ENCODE results near the gene BRMS1.
"Not testable (repeated sequence)": the region's sequence is repeated elsewhere in the genome, so short reads cannot be mapped to it uniquely, and the experiment has no call there.

BRMS1 gene

DNA sequence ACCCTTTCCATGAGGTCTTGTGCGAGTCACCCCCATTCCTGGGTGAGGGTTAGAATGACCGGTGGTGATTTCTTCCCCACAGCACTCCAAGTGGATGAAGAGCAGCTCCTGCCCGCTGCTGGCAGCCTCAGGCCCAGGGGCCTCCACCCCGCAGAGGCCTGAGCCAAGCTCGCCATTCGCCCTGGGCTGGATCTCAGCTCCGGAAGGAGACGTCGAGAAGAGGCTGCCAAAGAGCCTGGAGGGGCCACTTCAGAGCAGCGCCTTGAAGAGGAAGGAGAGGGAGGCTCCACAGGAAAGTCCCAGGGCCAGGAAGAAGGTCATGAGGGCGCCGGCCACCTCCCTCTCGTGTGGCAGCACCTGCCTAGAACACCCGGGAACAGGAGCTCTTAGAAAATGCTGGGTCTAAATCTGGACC lies 18.3 kb upstream of the BRMS1 start:
- no peak for DNase-seq (ENCODE audit: low read depth in 2 of 2)

DNA sequence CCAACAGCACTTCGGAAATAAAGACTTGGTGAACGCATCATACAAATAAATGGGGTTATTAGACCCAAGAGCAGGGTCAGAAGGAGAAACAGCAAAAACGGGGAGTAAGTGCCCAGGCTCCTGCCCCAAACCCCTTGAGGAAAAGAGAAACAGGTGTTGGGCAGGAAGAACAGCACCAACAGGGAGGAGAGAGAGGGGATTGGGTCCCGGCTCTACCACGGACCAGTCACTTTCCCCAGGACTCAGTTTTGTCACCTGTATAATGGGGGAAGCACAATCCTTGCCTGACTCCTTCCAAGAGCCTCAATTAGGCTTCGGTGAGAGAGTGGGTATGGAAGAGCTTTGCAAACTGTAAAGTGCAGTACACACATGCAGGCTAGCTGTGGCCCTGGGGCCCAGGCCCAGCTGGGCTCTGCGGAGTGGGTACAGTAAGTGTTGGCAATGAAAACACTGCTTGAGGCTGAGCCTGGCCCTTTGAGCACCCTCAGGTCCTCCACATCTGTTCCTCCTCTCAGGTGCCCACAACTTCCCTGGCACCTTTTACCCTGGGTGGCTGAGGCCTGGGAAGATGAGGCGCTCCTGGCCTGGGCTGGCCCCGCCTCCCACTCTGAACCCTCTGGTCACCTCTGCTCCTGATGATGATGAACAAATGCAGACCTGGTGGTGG lies 17.7 kb upstream of the BRMS1 start:
- no peak for DNase-seq (ENCODE audit: low read depth in 2 of 2)

DNA sequence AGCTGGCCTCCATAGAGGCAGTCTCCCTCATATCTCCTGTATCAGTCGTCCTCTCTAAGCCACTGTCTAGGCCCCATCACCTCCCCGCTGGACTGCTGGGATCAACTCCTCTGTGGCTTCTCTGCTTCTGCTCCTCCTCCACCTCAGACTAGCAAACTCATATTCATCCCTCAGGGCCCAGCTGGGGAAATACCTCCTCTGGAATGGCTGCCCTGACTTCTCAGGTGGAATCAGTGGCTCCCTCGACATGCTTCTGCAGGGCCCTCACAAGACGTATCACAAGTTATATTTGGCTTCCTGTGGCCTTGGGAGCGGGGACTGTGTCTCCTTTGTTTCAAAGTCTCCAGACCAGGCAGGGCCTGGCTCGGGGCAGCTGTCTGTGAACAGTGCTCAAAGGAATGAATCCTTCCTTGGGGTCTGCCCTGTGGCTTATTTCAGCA lies 16.6 kb upstream of the BRMS1 start:
- DNase-seq (ENCODE audit: low read depth in 2 of 2) = no peak

DNA sequence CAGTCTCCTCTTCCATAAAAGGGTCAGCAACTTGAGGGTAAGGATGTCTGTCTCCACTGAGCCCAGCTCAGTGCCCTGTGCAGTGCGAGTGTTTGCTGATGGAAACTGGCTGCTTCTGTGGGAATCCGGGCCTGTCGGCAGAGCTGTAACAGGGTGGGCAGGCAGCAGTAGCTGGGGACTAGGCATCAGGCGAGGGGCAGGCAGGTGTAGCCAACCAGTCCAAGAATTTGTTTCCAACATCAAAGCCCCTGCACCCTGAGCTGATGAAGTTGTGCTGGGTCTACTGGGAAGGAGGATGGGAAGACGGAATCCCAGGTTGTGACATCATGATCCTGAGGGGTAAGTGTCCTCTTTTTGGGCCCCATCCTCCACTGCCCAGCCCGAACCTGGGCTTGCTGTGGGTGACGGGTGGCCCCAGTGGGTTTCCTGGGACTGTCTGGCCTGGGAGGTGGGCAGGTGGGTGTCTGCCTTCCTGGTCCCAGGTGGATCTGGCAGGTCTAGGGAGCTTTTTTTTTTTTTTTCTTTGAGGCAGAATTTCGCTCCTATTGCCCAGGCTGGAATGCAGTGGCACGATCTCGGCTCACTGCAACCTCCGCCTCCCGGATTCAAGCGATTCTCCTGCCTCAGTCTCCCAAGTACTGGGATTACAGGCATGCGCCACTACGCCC lies 15.6 kb upstream of the BRMS1 start:
- no peak for DNase-seq (ENCODE audit: low read depth in 2 of 2)

DNA sequence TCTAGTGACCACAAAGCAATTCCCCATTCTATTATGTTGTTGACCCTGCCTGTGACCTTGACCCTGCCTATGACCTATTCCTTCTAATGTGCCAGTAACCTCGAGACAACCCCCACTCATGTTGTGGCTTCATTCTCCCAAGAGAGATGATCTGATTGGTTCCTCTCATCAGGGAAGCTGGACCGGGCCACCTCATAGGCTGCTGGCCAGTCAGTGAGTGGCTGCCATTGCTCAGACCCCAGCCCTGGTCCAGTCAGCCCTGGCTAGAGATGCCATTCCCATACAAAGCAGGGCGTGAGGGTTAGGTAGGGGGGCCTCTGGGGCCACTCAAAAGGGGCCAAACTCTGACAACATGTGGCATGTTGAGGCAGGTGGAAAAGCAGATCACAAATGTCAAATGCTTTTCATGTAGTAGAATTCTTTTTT lies 14.8 kb upstream of the BRMS1 start:
- no peak for DNase-seq (ENCODE audit: low read depth in 2 of 2)

DNA sequence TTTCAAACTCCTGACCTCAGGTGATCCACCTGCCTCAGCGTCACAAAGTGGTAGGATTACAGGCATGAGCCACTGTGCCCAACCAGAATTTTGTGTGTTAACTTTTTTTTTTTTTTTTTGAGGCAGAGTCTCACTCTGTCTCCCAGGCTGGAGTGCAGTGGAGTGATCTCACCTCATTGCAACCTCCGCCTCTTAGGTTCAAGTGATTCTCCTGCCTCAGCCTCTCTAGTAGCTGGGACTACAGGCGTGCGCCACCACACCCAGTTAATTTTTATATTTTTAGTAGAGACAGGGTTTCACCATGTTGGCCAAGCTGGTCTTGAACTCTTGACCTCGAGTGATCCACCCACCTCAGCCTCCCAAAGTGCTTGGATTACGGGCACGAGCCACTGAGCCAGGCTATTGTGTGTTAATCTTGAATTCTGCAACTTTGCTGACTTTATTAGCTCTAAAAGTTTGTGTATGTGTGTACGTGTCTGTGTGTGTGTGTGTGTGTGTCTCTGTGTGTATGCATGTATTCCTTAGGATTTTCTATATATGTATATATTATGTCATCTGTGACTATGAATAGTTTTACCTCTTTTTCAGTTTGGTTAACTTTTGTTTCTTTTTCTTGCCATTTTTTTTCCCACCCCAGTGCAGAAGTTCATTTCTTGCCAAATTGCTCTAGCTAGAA lies 5.8 kb upstream of the BRMS1 start:
- DNase-seq (ENCODE audit: low read depth in 2 of 2) = not testable (repeated sequence)

DNA sequence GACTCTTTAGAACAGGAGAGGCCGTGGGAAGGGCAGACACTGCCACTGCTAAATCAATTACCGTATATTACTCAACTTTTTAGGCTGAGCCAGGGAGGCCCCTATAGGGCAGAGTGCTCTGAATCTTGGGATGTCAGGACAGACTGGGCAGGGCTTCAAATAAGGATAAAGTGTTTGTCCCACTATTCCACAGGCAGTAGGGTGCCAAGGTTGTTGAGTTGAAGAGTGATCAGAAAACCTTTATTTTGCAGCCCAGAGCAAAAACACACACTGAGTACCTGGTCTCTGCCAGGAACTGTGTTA lies 4.1 kb upstream of the BRMS1 start:
- DNase-seq (ENCODE audit: low read depth in 2 of 2) = no peak

DNA sequence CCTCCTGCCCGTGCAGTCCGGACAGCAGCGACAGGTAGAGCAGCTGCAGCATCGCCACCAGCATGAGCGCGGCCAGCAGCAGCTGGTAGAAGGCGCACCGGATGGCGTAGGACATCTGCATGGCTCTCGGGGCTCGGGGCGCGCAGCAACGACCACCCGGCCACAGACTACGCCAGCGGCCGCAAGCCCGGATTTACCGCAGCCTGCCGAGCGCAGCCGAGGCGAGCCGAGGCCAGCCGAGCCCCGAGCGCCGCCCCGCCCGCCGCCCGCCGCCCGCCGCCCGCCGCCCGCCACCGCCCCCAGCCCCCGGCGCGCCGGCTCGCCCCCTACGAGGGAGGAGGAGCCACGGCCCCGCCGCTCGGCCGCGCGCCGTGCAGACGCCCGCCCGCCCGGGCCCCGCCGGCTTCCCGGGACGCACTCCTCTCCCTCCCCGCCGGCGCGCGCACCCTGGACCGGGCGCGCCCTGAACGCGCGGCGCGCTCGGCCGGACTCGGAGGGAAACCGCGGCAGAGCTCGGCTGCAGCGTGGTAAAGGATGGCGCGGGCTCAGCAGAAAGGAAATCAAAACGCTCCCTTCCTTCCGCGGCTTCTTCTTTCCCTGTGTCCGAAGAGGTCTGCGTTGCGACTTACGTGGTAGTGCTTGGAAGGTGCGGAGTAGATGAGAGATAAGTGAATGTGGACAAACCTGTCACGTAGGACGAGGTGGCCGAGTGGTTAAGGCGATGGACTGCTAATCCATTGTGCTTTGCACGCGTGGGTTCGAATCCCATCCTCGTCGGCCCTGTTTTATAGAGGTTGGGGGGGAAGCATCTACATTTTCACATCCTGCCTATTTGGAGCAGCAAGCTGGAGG lies 2.7 kb upstream of the BRMS1 start, which contains the start of gene B4GAT1:
Gene B4GAT1 (minus strand): TSS at position 205 of the 852 bp plus-strand sequence. CDS start 84 bp downstream, at position 121.
- peak; percentile 64 to 72 for DNase-seq (ENCODE audit: low read depth in 2 of 2)

DNA sequence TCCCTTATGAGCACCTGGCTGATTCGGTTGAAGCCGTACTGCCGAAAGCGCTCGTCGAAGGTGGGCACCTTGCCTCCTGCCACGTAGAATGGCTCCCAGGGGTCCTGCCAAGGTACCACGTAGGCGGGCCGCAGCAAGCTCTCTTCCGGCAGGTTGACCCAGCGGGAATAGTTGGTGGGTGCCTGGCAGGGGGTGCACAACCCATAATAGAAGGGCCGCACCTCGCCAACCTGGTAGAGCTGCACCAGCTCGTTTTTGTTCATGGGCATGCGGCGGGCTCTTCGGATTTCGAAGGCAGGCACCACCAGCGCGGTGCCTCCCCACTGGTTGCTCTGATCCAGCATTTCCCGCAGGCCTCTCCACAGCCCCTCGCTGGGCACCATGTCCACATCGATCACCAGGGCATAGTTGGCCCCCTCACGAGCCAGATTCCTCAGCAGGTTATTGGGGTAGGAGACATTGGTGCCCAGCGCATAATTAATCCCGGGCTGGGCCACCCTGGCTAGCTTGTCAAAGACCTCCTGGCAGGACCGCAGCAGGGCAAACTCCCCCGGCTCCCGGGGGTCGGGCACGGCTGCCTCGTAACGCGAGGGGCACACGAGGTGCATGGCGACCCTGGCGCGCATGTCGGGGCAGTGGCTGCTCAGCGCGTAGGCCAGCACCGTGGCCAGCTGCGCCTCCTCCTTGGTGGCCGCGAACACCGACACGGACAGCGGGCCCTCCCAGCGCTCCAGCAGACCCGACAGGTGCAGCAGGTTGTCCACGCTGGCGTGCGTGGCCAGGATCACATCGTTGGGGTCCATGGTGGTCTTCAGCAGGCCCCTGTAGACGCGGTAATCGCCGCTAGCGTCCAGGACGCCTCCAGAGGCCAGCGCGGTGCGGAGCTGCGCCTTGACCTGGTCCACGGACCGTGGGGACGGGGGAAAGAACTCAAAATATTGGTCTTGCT lies 1.8 kb upstream of the BRMS1 start:
- DNase-seq (ENCODE audit: low read depth in 2 of 2) = no peak

DNA sequence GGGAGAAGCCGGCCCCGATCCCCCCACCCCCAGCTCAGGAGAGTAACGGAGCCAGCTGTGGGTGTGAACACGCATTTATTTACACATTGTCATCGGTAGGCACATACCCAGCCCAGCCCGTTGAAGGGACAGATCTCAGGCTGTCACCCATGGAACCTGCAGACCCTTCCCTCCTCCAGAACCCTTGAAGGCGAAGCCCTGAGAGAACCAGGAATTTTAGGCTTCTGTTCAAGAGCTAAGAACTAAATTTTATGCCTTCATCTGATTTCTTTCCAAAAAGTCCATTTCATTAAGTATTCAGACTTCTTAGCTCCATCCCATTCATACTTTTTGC lies 379 bp upstream of the BRMS1 start:
- no peak for DNase-seq (ENCODE audit: low read depth in 2 of 2)

DNA sequence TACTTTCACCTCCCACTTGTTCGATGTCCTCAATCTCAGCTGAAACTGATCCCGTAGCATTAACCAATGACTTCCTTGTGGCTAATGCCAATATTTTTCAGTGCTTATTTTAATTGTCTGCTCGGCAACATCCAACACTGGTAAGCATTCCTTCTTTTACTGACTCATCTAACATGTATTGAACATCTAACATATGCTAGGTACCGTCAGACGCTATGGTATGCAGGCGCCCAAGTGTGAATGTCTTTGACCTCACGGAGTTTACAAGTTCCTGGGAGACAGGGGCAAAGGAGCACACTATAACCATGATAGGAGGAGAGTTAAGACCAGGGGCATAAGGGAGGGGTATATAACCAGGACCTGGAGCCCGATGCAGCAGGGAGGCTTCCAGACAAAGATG lies 1.7 kb downstream of the BRMS1 start:
- DNase-seq (ENCODE audit: low read depth in 2 of 2) = no peak

DNA sequence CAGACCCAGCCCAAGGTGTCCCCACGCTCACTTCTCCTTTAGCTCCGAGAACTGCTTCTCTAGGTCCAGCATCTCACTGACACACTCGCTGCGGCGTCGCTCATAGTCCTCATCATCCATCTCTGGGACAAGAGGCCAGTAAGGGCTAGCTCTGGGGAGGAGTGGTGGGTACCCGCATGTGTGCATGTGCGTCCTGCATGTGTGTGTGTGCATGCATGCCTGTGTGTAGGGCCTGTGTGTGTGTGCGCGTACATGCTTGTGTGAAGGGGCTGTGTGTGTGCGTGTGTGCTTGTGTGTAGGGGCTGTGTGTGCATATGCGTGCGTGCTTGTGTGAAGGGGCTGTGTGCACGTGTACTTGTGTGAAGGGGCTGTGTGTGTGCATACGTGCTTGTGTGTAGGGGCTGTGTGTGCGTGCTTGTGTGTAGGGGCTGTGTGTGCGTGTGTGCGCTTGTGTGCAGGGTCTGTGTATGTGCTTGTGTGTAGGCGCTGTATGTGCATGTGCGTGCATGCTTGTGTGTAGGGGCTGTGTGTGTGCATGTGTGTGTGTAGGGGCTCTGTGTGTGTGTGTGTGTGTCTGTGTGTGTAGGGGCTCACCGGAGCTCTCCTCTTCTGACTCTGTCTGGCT lies 3.3 kb downstream of the BRMS1 start:
- DNase-seq (ENCODE audit: low read depth in 2 of 2) = no peak

DNA sequence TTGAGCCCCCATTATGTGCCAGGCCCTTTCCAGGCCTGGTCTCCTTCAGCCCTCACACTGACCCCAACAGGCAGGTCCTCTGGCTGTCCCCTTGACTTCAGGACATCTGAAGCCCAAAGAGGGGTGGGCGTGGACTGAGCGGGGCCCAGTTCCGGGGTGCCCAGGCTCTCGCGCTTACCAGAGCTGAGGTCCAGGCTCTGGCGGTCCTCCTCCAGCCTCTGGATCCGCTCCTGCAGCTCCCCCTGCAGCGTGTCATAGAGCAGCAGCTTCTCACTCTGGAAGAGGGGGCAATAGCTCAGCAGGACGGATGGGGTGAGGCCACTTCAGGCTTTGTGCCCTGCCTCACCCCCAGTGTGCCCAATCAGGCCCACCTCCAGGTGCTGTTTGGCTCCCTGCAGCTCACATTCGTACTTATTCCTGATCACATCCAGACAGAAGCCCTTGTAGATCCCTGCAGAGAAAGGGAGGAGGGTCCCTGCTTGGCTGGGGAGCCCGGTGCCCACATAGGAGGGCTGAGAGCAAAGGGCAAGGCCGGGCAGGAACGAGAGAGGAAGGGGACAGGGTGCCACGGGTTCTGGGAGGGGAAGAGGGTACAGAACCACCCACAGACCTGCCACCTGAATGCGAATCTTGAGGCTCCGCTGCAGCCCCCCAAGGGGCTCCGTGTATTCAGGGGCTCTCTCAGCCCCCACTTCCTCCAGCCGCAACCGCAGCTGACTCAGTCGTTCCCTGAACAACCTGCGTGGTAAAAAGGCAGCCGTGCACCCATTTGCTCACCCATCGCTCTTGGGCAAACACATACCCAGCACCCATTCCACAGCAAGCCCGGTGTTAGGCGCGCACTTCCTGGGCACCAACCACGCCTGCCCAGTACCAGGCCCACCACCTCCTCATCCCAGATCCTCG lies 4.1 kb downstream of the BRMS1 start:
- DNase-seq (ENCODE audit: low read depth in 2 of 2) = no peak

DNA sequence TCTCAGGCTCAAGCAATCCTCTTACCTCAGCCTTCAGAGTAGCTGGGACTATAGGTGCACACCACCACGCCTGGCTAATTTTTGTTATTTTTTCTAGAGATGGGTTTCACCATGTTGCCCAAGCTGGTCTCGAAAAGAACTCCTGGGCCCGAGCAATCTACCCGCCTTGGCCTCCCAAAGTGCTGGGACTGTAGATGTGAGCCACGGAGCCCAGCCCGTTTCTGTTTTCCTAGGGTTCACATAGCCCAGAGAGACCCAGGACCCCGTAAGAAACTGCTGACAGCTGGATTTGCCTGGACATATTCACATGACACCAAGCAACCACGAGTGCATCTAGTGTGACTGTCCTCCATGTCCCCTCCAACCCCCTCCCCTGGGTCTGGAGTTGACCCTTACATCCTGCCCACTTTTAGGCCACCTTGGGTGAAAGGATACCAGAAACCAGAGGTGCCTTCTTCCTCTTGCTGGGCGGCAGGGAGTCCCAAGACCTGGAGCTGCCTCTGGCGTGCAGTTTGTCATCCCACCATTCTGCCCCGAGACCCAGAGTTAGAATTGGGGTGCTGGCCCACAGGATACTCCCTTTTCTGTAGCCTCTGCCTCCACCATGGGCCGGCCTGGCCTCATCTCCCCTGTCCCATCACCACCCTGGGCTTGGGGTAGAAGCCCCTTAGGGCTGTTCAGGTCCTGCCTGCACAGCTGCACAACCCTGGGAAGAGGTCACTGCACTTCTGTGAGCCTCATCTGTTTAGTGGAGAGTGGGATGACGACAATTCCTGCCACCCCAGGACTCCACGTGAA lies 5.0 kb downstream of the BRMS1 start:
- no peak for DNase-seq (ENCODE audit: low read depth in 2 of 2)

DNA sequence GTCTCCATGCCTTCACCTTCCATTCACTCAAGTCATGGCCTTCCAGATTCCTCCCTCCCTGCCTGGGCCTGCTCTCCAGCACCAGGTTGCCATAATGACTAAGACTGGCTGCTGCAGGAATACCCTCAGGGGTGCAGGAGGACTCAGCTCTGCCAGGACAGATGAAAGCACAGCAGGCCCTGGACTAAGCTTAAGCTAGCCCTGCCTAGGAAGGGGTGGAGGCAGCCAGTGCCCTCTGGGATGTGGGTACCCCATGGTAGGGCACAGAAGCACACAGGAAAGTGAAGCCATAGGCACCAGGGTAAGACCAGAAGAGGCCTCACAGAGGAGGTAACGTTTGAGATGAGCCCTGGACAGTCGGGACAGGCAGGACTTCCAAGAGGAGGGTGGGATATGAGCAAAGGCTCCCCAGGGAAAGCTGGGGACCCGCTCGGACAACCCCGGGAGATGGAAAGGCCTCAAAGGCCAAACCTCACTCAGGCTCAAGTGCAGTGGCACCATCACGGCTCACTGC lies 5.7 kb downstream of the BRMS1 start:
- no peak for DNase-seq (ENCODE audit: low read depth in 2 of 2)

DNA sequence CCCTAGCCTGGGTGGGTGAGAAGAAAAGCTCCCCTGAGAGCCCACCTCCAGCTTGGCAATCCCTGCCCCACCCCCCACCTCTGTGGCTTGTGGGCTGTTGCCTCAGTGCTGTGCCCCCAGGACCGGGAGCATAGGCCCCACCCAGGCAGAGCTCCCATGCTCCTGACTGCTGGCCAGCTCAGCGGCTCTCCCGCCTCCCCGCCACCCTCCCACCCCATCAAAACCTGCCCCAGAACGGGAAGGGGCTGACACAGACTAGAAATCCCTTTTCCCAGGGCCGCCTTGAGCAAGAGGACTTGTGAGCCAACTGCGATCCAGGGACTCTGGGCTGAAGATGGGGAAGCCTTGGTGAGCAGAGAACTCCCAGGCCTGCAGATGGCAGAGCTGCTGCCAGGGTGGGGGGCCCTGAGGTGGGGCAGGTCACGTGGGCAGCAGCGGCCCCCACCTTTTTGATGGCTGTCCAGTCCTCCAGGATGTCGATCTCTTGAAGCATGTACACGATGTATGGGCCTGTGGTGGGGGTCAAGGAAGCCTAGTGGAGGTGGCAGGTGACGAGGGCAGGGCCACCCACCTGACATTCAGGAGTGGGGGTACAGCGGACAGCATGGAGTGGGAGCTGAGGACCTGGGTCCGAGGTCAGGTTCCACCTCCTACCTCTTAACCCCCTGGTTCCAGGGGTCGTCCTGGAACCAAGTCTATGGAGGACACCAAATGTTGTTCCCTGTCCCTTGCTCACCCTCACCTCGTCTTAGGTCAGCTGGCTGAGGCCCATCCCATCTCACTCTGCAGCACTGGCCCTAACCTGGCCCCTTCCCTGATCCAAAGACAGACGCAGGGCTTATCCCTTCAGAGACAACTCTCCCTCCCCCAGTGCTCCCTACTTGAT lies 6.4 kb downstream of the BRMS1 start:
- DNase-seq (ENCODE audit: low read depth in 2 of 2) = no peak

DNA sequence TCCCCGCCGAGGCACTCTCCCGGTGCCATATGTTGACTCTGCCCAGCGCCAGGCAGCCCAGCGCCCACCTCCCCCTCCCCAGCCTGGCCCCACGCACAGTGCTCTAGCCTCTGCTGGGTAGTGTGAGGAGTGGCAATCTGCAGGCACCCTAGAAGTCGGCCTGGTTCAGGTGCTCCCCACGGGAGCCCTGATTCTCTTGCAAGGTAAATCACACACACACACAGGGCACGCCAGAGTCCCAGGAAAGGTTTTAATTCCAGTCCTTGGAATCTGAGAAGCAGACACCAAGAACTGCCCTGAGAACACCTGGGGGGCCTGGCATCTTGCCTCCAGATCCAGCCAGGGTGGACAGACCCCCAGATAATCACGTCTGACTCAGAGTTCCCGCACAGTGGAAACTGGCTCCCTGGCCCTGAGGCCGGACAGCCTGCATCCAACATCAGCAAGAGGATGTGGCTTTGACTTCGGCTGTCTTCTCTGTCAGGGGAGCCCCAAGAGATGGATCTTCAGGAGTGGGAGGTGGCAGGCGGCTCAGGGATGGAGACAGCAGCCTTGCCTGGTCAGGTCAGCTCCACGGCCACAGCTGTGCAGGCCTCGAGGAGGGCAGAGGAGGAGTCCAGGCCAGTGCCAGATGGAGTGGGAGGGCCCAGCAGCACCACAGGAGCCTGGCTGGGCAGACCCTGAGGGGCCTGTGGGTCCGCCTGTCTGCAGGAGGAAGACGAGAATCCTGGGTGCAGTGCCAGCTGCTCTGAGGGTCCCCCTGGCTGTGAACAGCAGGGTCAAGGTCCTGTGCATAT lies 7.6 kb downstream of the BRMS1 start:
- no peak for DNase-seq (ENCODE audit: low read depth in 2 of 2)

All from stimulated activated CD4-positive, alpha-beta T cell treated with anti-CD3 and anti-CD28 coated beads, Interleukin-1b, Interleukin-23, amount 100 ng/mL, for 1 hour (primary cell).